OCI-LY3 (cell line): Measurements from ENCODE around the gene POLR3K.

Source experiments
- H2AFZ ChIP-seq: fragments of 200-600, 300-600 bp; shearing (Covaris generic); 2 replicates; pipeline ENCODE4 v1.6.0; 2014; ENCODE audit warnings: antibody characterized with exemption, low read depth, low read length
- H3K27ac ChIP-seq: fragments of 200-600, 300-600 bp; sonication (generic); 2 replicates; pipeline ENCODE4 v1.5.1; 2014; ENCODE audit warnings: mild to moderate bottlenecking, low read length, moderate library complexity, mixed read lengths
- H3K27me3 ChIP-seq: fragments of 200-600, 300-600 bp; sonication (generic); 2 replicates; pipeline ENCODE4 v1.6.1; 2014; ENCODE audit warnings: low read depth, low read length, mixed read lengths
- H3K36me3 ChIP-seq: fragments of 200-600, 300-600 bp; sonication (generic); replicated peaks from 2 replicates; pipeline ENCODE3; 2014; ENCODE audit warnings: low read depth, low read length, mixed read lengths
- H3K4me1 ChIP-seq: fragments of 300-600, 200-600 bp; sonication (generic); 2 replicates; pipeline ENCODE4 v1.6.1; 2014; ENCODE audit warnings: low read length, mixed read lengths
- H3K4me2 ChIP-seq: fragments of 200-600, 300-600 bp; sonication (generic); 2 replicates; pipeline ENCODE4 v1.6.1; 2014; ENCODE audit warnings: low read length, mixed read lengths
- H3K4me3 ChIP-seq: fragments of 300-600, 200-600 bp; sonication (generic); 2 replicates; pipeline ENCODE4 v1.5.1; 2014; ENCODE audit warnings: antibody characterized with exemption, mild to moderate bottlenecking, low read length, moderate library complexity
- H3K79me2 ChIP-seq: fragments of 300-600, 200-600 bp; shearing (Covaris generic); 2 replicates; pipeline ENCODE4 v1.6.1; 2014; ENCODE audit warnings: mild to moderate bottlenecking, low read length, mixed read lengths
- H3K9ac ChIP-seq: fragments of 300-600, 200-600 bp; shearing (Covaris generic); 2 replicates; pipeline ENCODE4 v1.6.0; 2014; ENCODE audit warnings: mild to moderate bottlenecking, low read length, moderate library complexity
- H3K9me3 ChIP-seq: fragments of 200-600, 300-600 bp; shearing (Covaris generic); 2 replicates; pipeline ENCODE4 v1.6.1; 2014; ENCODE audit warnings: low read length, mixed read lengths; ENCODE audit not compliant: insufficient read depth
- H4K20me1 ChIP-seq: fragments of 200-600, 300-600 bp; sonication (generic); 2 replicates; pipeline ENCODE4 v1.6.1; 2016; ENCODE audit warnings: low read length, mixed read lengths; ENCODE audit not compliant: insufficient read depth
- CTCF ChIP-seq: fragments of 200-600, 300-600 bp; sonication (generic); IDR thresholded peaks from 2 replicates; pipeline ENCODE4 v1.5.1; 2014; ENCODE audit warnings: antibody characterized with exemption, low read length, low read depth
- EZH2phosphoT487 ChIP-seq: fragments of 200-600 bp; shearing (Covaris generic); IDR thresholded peaks from 2 replicates; pipeline ENCODE4 v1.6.1; 2018; ENCODE audit warnings: antibody characterized with exemption, mixed run types, low read depth

The POLR3K gene

GRCh38 chr16:79151-80054 is 26.0 kb upstream of the POLR3K start:
- Histone ChIP-seq H3K9me3 (no peaks in the 10 kb centered on the region), H3K79me2 (peaks cover 19% of the 10 kb centered on the region), H3K36me3 (peaks cover 33% of the 10 kb centered on the region), H2AFZ (no peak overlapping the region), H3K9ac (peak overlapping the region; percentile 83; the same call in 1 of the 2 replicates), H3K27me3 (no peaks in the 10 kb centered on the region), H3K27ac (no peak overlapping the region), H3K4me3 (peak overlapping the region; percentile 92), H3K4me2 (peak overlapping the region; percentile 85), H4K20me1 (no peaks in the 10 kb centered on the region), H3K4me1 (peaks cover 28% of the 10 kb centered on the region)
- TF ChIP-seq EZH2phosphoT487, result no peak
- TF ChIP-seq CTCF, result no peak

GRCh38 chr16:78444-79150 is 25.2 kb upstream of the POLR3K start:
- Histone ChIP-seq H3K27me3 (peaks cover 3% of the 10 kb centered on the region), H3K4me2 (peak overlapping the region; percentile 85), H3K4me3 (peak overlapping the region; percentile 92), H3K36me3 (peaks cover 25% of the 10 kb centered on the region), H3K27ac (peak overlapping the region; percentile 63), H2AFZ (no peak overlapping the region), H3K4me1 (peaks cover 19% of the 10 kb centered on the region), H4K20me1 (no peaks in the 10 kb centered on the region), H3K9me3 (no peaks in the 10 kb centered on the region), H3K79me2 (peaks cover 15% of the 10 kb centered on the region), H3K9ac (peak overlapping the region; percentile 83)
- TF ChIP-seq EZH2phosphoT487 (no peak), CTCF (no peak)

- Histone ChIP-seq H3K4me3 (peak within 1 kb of the TSS; percentile 92), H3K4me2 (peak within 1 kb of the TSS; percentile 85), H3K9ac (peak within 1 kb of the TSS; percentile 83), H3K79me2 (peaks cover 15% of the 10 kb centered on the region), H3K27me3 (peaks cover 9% of the 10 kb centered on the region), H3K9me3 (no peaks in the 10 kb centered on the region), H2AFZ (peak within 1 kb of the TSS; percentile 1; the same call in 1 of the 2 replicates), H3K4me1 (peaks cover 21% of the 10 kb centered on the region), H3K27ac (peak within 1 kb of the TSS; percentile 63), H3K36me3 (peaks cover 21% of the 10 kb centered on the region), H4K20me1 (no peaks in the 10 kb centered on the region)
- TF ChIP-seq EZH2phosphoT487 (no peak), CTCF (no peak)
These were observed 24.5 kb upstream of the POLR3K start, which contains the start of gene MPG for GRCh38 chr16:77807-78443. MPG (plus strand) TSS chr16:78225; CDS start chr16:78310, 85 bp downstream.
